ENCODE results near the gene ACSL6. TPM values are rescaled to one million over a fixed set of nuclear protein-coding genes. Genes with fewer than 3 reads are reported as not detected.

ACSL6 gene
- total and polyA plus RNA-seq, 2 experiments from 2014 or later, result 1.7 to 2.4 TPM

DNA sequence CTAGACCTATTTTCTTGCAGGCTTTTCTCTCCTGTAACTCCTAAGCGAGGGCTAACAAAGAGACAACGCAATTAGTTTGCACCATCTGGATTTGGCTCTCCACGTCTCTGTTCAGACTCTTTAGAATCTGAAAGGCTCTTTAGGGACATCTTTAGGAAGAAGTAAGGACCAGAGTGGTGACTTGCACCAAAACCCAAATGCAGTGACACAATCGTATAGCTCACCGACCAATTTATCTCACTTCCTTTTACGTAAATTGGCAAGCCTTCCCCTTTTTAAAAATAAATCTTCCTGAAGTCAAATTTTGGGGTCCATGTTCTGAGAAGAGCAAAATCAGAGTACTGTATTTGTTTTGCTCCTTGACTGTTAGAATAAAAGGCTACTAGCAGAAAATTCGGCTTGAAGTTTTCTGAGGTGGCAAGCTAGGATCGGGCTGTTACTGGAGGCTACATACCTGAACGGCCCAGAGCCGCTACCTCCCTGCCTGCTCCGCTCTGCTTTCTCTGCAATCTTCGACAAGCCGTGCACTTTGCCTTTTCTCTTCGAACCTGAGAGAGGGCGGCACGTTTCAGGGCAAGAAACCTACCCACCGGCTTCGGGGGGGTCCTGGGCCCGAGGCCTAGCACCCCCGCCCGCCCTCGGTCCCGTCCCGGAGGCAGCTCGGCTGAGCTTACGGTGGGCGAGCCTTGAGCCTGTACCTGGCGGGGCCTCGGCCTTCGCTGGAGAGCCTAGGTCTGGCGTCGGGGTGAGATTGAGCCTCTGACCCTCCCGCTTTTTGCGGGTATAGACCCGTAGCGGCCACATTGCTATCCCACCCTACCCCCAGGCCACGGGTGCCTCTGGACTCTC, 66.5 kb downstream of the ACSL6 start:
- Histone ChIP-seq H3K4me2 (no peak overlapping the region), H3K4me1 (ENCODE audit: insufficient read depth) (no peaks in the 10 kb centered on the region), H4K20me1 (ENCODE audit: insufficient read depth, poor library complexity, severe bottlenecking) (no peaks in the 10 kb centered on the region), H3K4me3 (no peak overlapping the region), H3K9me3 (ENCODE audit: low read depth) (no peaks in the 10 kb centered on the region), H3K79me2 (no peaks in the 10 kb centered on the region), H3K27me3 (peaks cover under 1% of the 10 kb centered on the region), H3K36me3 (replicated peaks; ENCODE audit: insufficient read depth, low read depth) (no peaks in the 10 kb centered on the region), H2AFZ (no peak overlapping the region), H3K9me2 (replicated peaks; ENCODE audit: insufficient read depth) (no peaks in the 10 kb centered on the region), H3K27ac (no peak overlapping the region)
- 94% methylated on average over 33 of the region's 37 CpGs for WGBS (ENCODE audit: low lambda C conversion rate, missing lambda C conversion rate)
- no peak for DNase-seq (ENCODE audit: low spot score)
- TF ChIP-seq EZH2 (IDR thresholded peaks at IDR 0.05; ENCODE audit: borderline replicate concordance) (no peak), EZH2phosphoT487 (IDR thresholded peaks at IDR 0.05; ENCODE audit: low read depth, severe bottlenecking, unreplicated experiment) (no peak)
- TF ChIP-seq, protein P1, sequence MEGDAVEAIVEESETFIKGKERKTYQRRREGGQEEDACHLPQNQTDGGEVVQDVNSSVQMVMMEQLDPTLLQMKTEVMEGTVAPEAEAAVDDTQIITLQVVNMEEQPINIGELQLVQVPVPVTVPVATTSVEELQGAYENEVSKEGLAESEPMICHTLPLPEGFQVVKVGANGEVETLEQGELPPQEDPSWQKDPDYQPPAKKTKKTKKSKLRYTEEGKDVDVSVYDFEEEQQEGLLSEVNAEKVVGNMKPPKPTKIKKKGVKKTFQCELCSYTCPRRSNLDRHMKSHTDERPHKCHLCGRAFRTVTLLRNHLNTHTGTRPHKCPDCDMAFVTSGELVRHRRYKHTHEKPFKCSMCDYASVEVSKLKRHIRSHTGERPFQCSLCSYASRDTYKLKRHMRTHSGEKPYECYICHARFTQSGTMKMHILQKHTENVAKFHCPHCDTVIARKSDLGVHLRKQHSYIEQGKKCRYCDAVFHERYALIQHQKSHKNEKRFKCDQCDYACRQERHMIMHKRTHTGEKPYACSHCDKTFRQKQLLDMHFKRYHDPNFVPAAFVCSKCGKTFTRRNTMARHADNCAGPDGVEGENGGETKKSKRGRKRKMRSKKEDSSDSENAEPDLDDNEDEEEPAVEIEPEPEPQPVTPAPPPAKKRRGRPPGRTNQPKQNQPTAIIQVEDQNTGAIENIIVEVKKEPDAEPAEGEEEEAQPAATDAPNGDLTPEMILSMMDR (IDR thresholded peaks at IDR 0.05; ENCODE audit: poor library complexity), result no peak

- Histone ChIP-seq H3K9me3 (ENCODE audit: low read depth) (no peaks in the 10 kb centered on the region), H3K27ac (no peak overlapping the region), H3K4me2 (no peak overlapping the region), H3K9me2 (replicated peaks; ENCODE audit: insufficient read depth) (no peaks in the 10 kb centered on the region), H3K27me3 (peaks cover 4% of the 10 kb centered on the region), H3K36me3 (replicated peaks; ENCODE audit: insufficient read depth, low read depth) (no peaks in the 10 kb centered on the region), H4K20me1 (ENCODE audit: insufficient read depth, poor library complexity, severe bottlenecking) (no peaks in the 10 kb centered on the region), H3K79me2 (no peaks in the 10 kb centered on the region), H3K4me1 (ENCODE audit: insufficient read depth) (no peaks in the 10 kb centered on the region), H3K4me3 (no peak overlapping the region), H2AFZ (no peak overlapping the region)
- DNase-seq (ENCODE audit: low spot score), result no peak
- WGBS (ENCODE audit: low lambda C conversion rate, missing lambda C conversion rate), result 100% methylated on average over 2 of the region's 2 CpGs
- TF ChIP-seq, protein P1 (IDR thresholded peaks at IDR 0.05; ENCODE audit: poor library complexity), result no peak
- TF ChIP-seq EZH2phosphoT487 (IDR thresholded peaks at IDR 0.05; ENCODE audit: low read depth, severe bottlenecking, unreplicated experiment), result no peak
- no peak for TF ChIP-seq EZH2 (IDR thresholded peaks at IDR 0.05; ENCODE audit: borderline replicate concordance)
Observed at GRCh38 chr5:131943916-131944315, 67.5 kb downstream of the ACSL6 start.

DNA sequence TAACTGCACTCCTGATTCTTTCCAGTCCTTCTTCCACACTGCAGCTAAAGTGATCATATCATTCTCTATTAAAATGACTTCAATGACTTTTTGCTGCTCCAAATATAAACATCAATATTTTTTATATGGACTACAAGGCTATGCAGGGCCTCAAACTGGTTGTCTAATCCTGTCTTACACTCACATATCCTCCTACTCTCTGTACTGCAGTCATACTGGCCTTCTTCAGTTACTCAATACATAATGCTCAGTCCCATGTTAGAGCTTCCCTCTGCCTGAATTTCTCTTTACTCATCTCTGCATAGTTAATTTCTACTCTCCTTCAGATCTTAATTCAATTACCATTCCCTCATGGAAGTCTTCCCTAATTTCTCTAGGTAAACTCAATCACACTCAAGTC, 69.4 kb downstream of the ACSL6 start:
- Histone ChIP-seq H3K79me2 (no peaks in the 10 kb centered on the region), H3K27ac (no peak overlapping the region), H3K4me2 (no peak overlapping the region), H3K4me1 (ENCODE audit: insufficient read depth) (no peaks in the 10 kb centered on the region), H3K9me3 (ENCODE audit: low read depth) (no peaks in the 10 kb centered on the region), H3K4me3 (no peak overlapping the region), H3K9me2 (replicated peaks; ENCODE audit: insufficient read depth) (no peaks in the 10 kb centered on the region), H2AFZ (no peak overlapping the region), H4K20me1 (ENCODE audit: insufficient read depth, poor library complexity, severe bottlenecking) (no peaks in the 10 kb centered on the region), H3K36me3 (replicated peaks; ENCODE audit: insufficient read depth, low read depth) (no peaks in the 10 kb centered on the region), H3K27me3 (peaks cover 4% of the 10 kb centered on the region)
- DNase-seq (ENCODE audit: low spot score), result no peak
- TF ChIP-seq, protein P1 (IDR thresholded peaks at IDR 0.05; ENCODE audit: poor library complexity), result no peak
- TF ChIP-seq EZH2phosphoT487 (IDR thresholded peaks at IDR 0.05; ENCODE audit: low read depth, severe bottlenecking, unreplicated experiment) (no peak), EZH2 (IDR thresholded peaks at IDR 0.05; ENCODE audit: borderline replicate concordance) (no peak)

Data from hepatocyte (in vitro differentiated cells).